GM12878 (cell line): Measurements from ENCODE around the gene POU2AF1. TPM values are rescaled to one million over a fixed set of nuclear protein-coding genes. Genes with fewer than 3 reads are reported as not detected.

Source experiments
- ATAC-seq: fragments of 200-7000 bp; cut with Tn5 transposase; 3 replicates; pipeline ENCODE4 v1.9.1; 2020; ENCODE audit warnings: mild to moderate bottlenecking, moderate library complexity
- BruUV-seq: library from RNA; stranded (reverse); fragments of 400-500 nt; replicated peaks from 2 replicates; lab custom pipeline; 2021; lab: Mats Ljungman, UMichigan
- CTCF ChIA-PET: fragments of 300-600 bp; sonication (Branson Sonifier 250); formaldehyde crosslinking; extraction: SDS; loops from one replicate; lab custom pipeline; 2021; ENCODE audit warnings: inconsistent platforms; lab: Yijun Ruan, JAX
- POLR2A ChIA-PET: fragments of 350-600 bp; formaldehyde crosslinking; extraction: SDS; loops from one replicate; lab custom pipeline; 2021; ENCODE audit warnings: inconsistent platforms; lab: Charles Lee
- RAD21 ChIA-PET: fragments of 300-600 bp; sonication (Branson Sonifier 250); formaldehyde crosslinking; loops from one replicate; lab custom pipeline; 2023; ENCODE audit warnings: antibody characterized with exemption; ENCODE audit not compliant: unreplicated experiment; lab: Charles Lee
- SMC1A ChIA-PET: fragments of 300-600 bp; sonication (Branson Sonifier 250); formaldehyde crosslinking; loops from one replicate; lab custom pipeline; 2023; ENCODE audit not compliant: unreplicated experiment, uncharacterized antibody; lab: Charles Lee
- DNase-seq: peaks from one replicate; pipeline ENCODE4 v3.0.0-alpha.2; 2011; ENCODE audit warnings: low read depth, low spot score
- FAIRE-seq: peaks from 3 replicates; lab custom pipeline; 2011; peaks lifted over from hg19 to GRCh38; lab: Jason Lieb, UNC
- H2AFZ ChIP-seq: 2 replicates; pipeline ENCODE4 v1.6.0; 2011; ENCODE audit warnings: low read depth, low read length, control low read depth; ENCODE audit not compliant: control insufficient read depth
- H3K27ac ChIP-seq: 2 replicates; pipeline ENCODE4 v1.5.1; 2011; ENCODE audit warnings: control low read depth; ENCODE audit not compliant: control insufficient read depth, insufficient read depth
- H3K27me3 ChIP-seq, 2 experiments: replicated peaks in 1 of 2; 2 replicates each; pipeline versions ENCODE4 v1.6.0 to v1.6.1; 2011; ENCODE audit warnings: low read length in 1 of 2; ENCODE audit not compliant: control insufficient read depth in 2 of 2, insufficient read depth in 2 of 2
- H3K36me3 ChIP-seq, 2 experiments: 2 replicates each; pipeline ENCODE4 v1.5.1; 2011; ENCODE audit warnings: low read length in 1 of 2; ENCODE audit not compliant: control insufficient read depth in 2 of 2, insufficient read depth in 2 of 2
- H3K4me1 ChIP-seq: 2 replicates; pipeline ENCODE4 v1.6.1; 2011; ENCODE audit warnings: mild to moderate bottlenecking, low read length, moderate library complexity, mixed read lengths; ENCODE audit not compliant: control insufficient read depth, insufficient read depth
- H3K4me2 ChIP-seq: 2 replicates; pipeline ENCODE4 v1.6.0; 2011; ENCODE audit warnings: control low read depth; ENCODE audit not compliant: control insufficient read depth, insufficient read depth
- H3K4me3 ChIP-seq: fragments of 200-600 bp; sonication (generic); 2 replicates; pipeline ENCODE4 v1.5.1; 2016
- H3K79me2 ChIP-seq: 2 replicates; pipeline ENCODE4 v1.6.0; 2011; ENCODE audit warnings: low read length; ENCODE audit not compliant: control insufficient read depth, insufficient read depth
- H3K9ac ChIP-seq: 2 replicates; pipeline ENCODE4 v1.8.0; 2011; ENCODE audit warnings: low read length, control low read depth, mixed read lengths; ENCODE audit not compliant: control insufficient read depth, insufficient read depth
- H3K9me3 ChIP-seq: replicated peaks from 3 replicates; pipeline ENCODE4 v1.5.1; 2011; ENCODE audit warnings: mild to moderate bottlenecking, low read length; ENCODE audit not compliant: control insufficient read depth, insufficient read depth
- H4K20me1 ChIP-seq: 2 replicates; pipeline ENCODE4 v1.6.0; 2011; ENCODE audit not compliant: control insufficient read depth, insufficient read depth
- BRCA1 ChIP-seq: IDR thresholded peaks from 2 replicates; pipeline ENCODE4 v1.6.1; 2011; ENCODE audit warnings: low read depth, low read length, improper control_type of control experiment
- CTCF ChIP-seq, 3 experiments: IDR thresholded peaks in 2 of 3; conservative IDR thresholded peaks in 1 of 3; 2 replicates each; pipeline ENCODE4 v1.5.1; 2011; ENCODE audit warnings: low read depth in 3 of 3, low read length in 3 of 3, mild to moderate bottlenecking in 3 of 3, control low read depth in 2 of 3, moderate library complexity in 2 of 3, inconsistent platforms in 1 of 3, mixed read lengths in 1 of 3; ENCODE audit not compliant: control insufficient read depth in 2 of 3, insufficient read depth in 1 of 3; ENCODE audit errors: extremely low read depth in 1 of 3
- FOXM1 ChIP-seq: IDR thresholded peaks from 2 replicates; pipeline ENCODE4 v1.6.1; 2012; ENCODE audit warnings: low read depth, mild to moderate bottlenecking, inconsistent platforms, low read length, moderate library complexity
- GATAD2B ChIP-seq: fragments of 450-650 bp; conservative IDR thresholded peaks from 2 replicates; pipeline ENCODE4 v1.6.1; 2017; ENCODE audit warnings: low read depth, mild to moderate bottlenecking, moderate library complexity
- JUNB ChIP-seq: IDR thresholded peaks from 2 replicates; pipeline ENCODE4 v1.6.1; 2016; ENCODE audit warnings: antibody characterized with exemption, mild to moderate bottlenecking
- NR2C2 ChIP-seq: IDR thresholded peaks from 2 replicates; pipeline ENCODE4 v1.6.1; 2011; ENCODE audit warnings: borderline replicate concordance, low read depth; ENCODE audit not compliant: control insufficient read depth, insufficient read length
- POLR2AphosphoS2 ChIP-seq: IDR thresholded peaks from 2 replicates; pipeline ENCODE4 v1.6.1; 2011; ENCODE audit warnings: low read depth, mild to moderate bottlenecking, low read length, improper control_type of control experiment, moderate library complexity
- SRF ChIP-seq, 2 experiments: IDR thresholded peaks; 2 replicates each; pipeline ENCODE4 v1.6.1; 2011; ENCODE audit warnings: low read depth in 2 of 2, low read length in 2 of 2, mild to moderate bottlenecking in 1 of 2, moderate library complexity in 1 of 2
- TCF3 ChIP-seq: IDR thresholded peaks from 2 replicates; pipeline ENCODE4 v1.6.1; 2012; ENCODE audit warnings: low read depth, mild to moderate bottlenecking, low read length, borderline replicate concordance; ENCODE audit not compliant: insufficient read depth
- TCF7 ChIP-seq: IDR thresholded peaks from 2 replicates; pipeline ENCODE4 v1.6.1; 2014; ENCODE audit warnings: antibody characterized with exemption, borderline replicate concordance
- USF2 ChIP-seq: IDR thresholded peaks from 2 replicates; pipeline ENCODE4 v1.6.1; 2011; ENCODE audit warnings: low read depth, low read length, improper control_type of control experiment, borderline replicate concordance
- WGBS: methylation state at CpG from one replicate; pipeline ENCODE4 v1.1.6; 2016; ENCODE audit warnings: low lambda C conversion rate; ENCODE audit not compliant: insufficient replicate concordance, insufficient coverage; ENCODE audit errors: missing lambda C conversion rate; 5-methylcytosine and 5-hydroxymethylcytosine counted together
- in situ Hi-C: fragments of 300-500 bp; cut with MboI; formaldehyde crosslinking; loops from 9 replicates; pipeline ENCODE4 v1.14.3; 2018; ENCODE audit warnings: mixed read lengths
- intact Hi-C: fragments of 100-400 bp; cut with micrococcal nuclease; formaldehyde crosslinking; loops from one replicate; pipeline ENCODE4 v1.14.2; 2022; ENCODE audit not compliant: unreplicated experiment
- polyA plus RNA-seq, 11 experiments: library from polyadenylated mRNA; depleted of rRNA in 4 of 11; unstranded in 6 of 11; stranded (reverse) in 5 of 11; fragments of >200 nt; fragmentation: Nextera tagmentation in 4 of 11; fragmentation: Illumina TruSeq in 1 of 11; extraction: Ambion mirVana in 4 of 11; extraction: Trizol in 1 of 11; gene quantifications; 1 replicate in 1 of 11; 2 replicates in 10 of 11; pipeline versions ENCODE4 v1.2.1 to v1.2.3, GENCODE V29; 2011 to 2016; ENCODE audit warnings: inconsistent platforms in 2 of 11, missing spikeins in 2 of 11, low read depth in 1 of 11
- total RNA-seq, 4 experiments: library from RNA; depleted of rRNA in 3 of 4; stranded (reverse); fragments of >200 nt in 3 of 4; fragmentation: Illumina TruSeq in 1 of 4; extraction: Trizol in 1 of 4; gene quantifications; 2 replicates each; pipeline versions ENCODE4 v1.2.1 to v1.2.3, GENCODE V29; 2013 to 2021

POU2AF1 gene
- total and polyA plus RNA-seq, 10 of the 15 experiments (the other 5 are each of a cell fraction or from before 2014, with no cell fraction given) = 13.1 to 169 (median 75.5) TPM

DNA sequence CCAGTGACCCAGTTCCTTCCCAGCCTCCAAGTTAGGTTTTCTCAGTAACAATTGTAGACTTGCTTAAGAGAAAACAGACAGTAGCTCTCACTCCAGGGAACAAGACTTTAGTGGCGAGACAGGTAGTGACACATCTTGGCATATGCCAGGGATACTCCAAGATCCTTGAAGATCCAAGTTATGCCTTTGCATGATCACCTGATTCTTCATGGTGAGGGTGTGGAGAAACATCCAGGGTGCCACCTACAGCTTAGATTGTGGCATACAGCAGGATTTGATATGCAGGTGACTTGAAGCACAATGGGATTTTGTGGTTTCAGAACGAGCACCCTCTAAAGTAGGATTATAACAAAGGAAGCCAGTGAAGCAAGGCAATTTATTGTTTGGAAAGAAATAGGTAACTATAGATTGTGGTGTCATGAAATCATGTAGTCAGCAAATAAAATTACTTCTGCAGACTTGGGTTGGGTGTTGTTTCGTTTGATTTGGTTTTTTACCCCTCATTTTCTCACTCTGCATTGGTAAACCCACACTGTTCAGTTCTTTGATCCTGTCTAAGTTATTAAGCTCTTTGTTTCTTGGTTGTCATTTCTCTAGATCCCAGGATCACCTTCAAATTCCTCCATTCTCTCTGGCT, 71.5 kb downstream of the POU2AF1 start:
- in situ Hi-C loops = no loop called here
- TF ChIP-seq TCF7 (no peak), SRF (IDR thresholded peaks at IDR 0.05; ENCODE audit: low read depth in 2 of 2, low read length in 2 of 2) (no peak), POLR2AphosphoS2 (no peak), BRCA1 (no peak), JUNB (no peak), FOXM1 (no peak), CTCF (IDR thresholded peaks at IDR 0.05 in 2 of 3, conservative IDR thresholded peaks at IDR 0.05 in 1 of 3; ENCODE audit: control insufficient read depth in 2 of 3, extremely low read depth in 1 of 3, insufficient read depth in 1 of 3, low read depth in 3 of 3, low read length in 3 of 3) (no peak), TCF3 (no peak), NR2C2 (no peak), GATAD2B (no peak), USF2 (no peak)
- intact Hi-C loops = no loop called here
- ChIA-PET POLR2A (no interaction called here), RAD21 (interaction anchor here (1.0 kb wide), 1 partner anchor 115 kb away, joined by 3 read pairs; no protein-coding TSS in a partner anchor), SMC1A (interaction anchor here (1.0 kb wide), 1 partner anchor 115 kb away, joined by 3 read pairs; no protein-coding TSS in a partner anchor), CTCF (interaction anchor here (0.8 to 1.3 kb wide), 5 partner anchors 17 to 122 kb away, joined by 3 to 5 read pairs (median 3); no protein-coding TSS in a partner anchor)
- no peaks in the 10 kb centered on the region; a peak in 1 of 4 replicates for H3K27me3 ChIP-seq
- no peak overlapping the region for H3K27ac ChIP-seq
- H2AFZ ChIP-seq = no peak overlapping the region
- no peak overlapping the region for H3K9ac ChIP-seq
- no peaks in the 10 kb centered on the region for H4K20me1 ChIP-seq
- H3K36me3 ChIP-seq = no peaks in the 10 kb centered on the region
- DNase-seq (no peak), FAIRE-seq (no peak), ATAC-seq (no peak)
- no peaks in the 10 kb centered on the region for H3K4me1 ChIP-seq
- H3K4me3 ChIP-seq = no peak overlapping the region
- no peaks in the 10 kb centered on the region for H3K9me3 ChIP-seq
- no peak overlapping the region for H3K4me2 ChIP-seq
- WGBS = 21% methylated on average over 3 of the region's 3 CpGs
- BruUV-seq = no TSS peak
- H3K79me2 ChIP-seq = no peaks in the 10 kb centered on the region
